GM12878 (cell line): ENCODE measurements around the gene METRN. TPM values are rescaled to one million over a fixed set of nuclear protein-coding genes. Genes with fewer than 3 reads are reported as not detected.

Source experiments
- ATAC-seq: fragments of 200-7000 bp; cut with Tn5 transposase; 3 replicates; pipeline ENCODE4 v1.9.1; 2020; ENCODE audit warnings: mild to moderate bottlenecking, moderate library complexity
- BruUV-seq: library from RNA; stranded (reverse); fragments of 400-500 nt; replicated peaks from 2 replicates; lab custom pipeline; 2021; lab: Mats Ljungman, UMichigan
- CTCF ChIA-PET: fragments of 300-600 bp; sonication (Branson Sonifier 250); formaldehyde crosslinking; extraction: SDS; loops from one replicate; lab custom pipeline; 2021; ENCODE audit warnings: inconsistent platforms; lab: Yijun Ruan, JAX
- POLR2A ChIA-PET: fragments of 350-600 bp; formaldehyde crosslinking; extraction: SDS; loops from one replicate; lab custom pipeline; 2021; ENCODE audit warnings: inconsistent platforms; lab: Charles Lee
- RAD21 ChIA-PET: fragments of 300-600 bp; sonication (Branson Sonifier 250); formaldehyde crosslinking; loops from one replicate; lab custom pipeline; 2023; ENCODE audit warnings: antibody characterized with exemption; ENCODE audit not compliant: unreplicated experiment; lab: Charles Lee
- SMC1A ChIA-PET: fragments of 300-600 bp; sonication (Branson Sonifier 250); formaldehyde crosslinking; loops from one replicate; lab custom pipeline; 2023; ENCODE audit not compliant: unreplicated experiment, uncharacterized antibody; lab: Charles Lee
- DNase-seq: peaks from one replicate; pipeline ENCODE4 v3.0.0-alpha.2; 2011; ENCODE audit warnings: low read depth, low spot score
- FAIRE-seq: peaks from 3 replicates; lab custom pipeline; 2011; peaks lifted over from hg19 to GRCh38; lab: Jason Lieb, UNC
- H2AFZ ChIP-seq: 2 replicates; pipeline ENCODE4 v1.6.0; 2011; ENCODE audit warnings: low read depth, low read length, control low read depth; ENCODE audit not compliant: control insufficient read depth
- H3K27ac ChIP-seq: 2 replicates; pipeline ENCODE4 v1.5.1; 2011; ENCODE audit warnings: control low read depth; ENCODE audit not compliant: control insufficient read depth, insufficient read depth
- H3K27me3 ChIP-seq, 2 experiments: replicated peaks in 1 of 2; 2 replicates each; pipeline versions ENCODE4 v1.6.0 to v1.6.1; 2011; ENCODE audit warnings: low read length in 1 of 2; ENCODE audit not compliant: control insufficient read depth in 2 of 2, insufficient read depth in 2 of 2
- H3K36me3 ChIP-seq, 2 experiments: 2 replicates each; pipeline ENCODE4 v1.5.1; 2011; ENCODE audit warnings: low read length in 1 of 2; ENCODE audit not compliant: control insufficient read depth in 2 of 2, insufficient read depth in 2 of 2
- H3K4me1 ChIP-seq: 2 replicates; pipeline ENCODE4 v1.6.1; 2011; ENCODE audit warnings: mild to moderate bottlenecking, low read length, moderate library complexity, mixed read lengths; ENCODE audit not compliant: control insufficient read depth, insufficient read depth
- H3K4me2 ChIP-seq: 2 replicates; pipeline ENCODE4 v1.6.0; 2011; ENCODE audit warnings: control low read depth; ENCODE audit not compliant: control insufficient read depth, insufficient read depth
- H3K4me3 ChIP-seq: fragments of 200-600 bp; sonication (generic); 2 replicates; pipeline ENCODE4 v1.5.1; 2016
- H3K79me2 ChIP-seq: 2 replicates; pipeline ENCODE4 v1.6.0; 2011; ENCODE audit warnings: low read length; ENCODE audit not compliant: control insufficient read depth, insufficient read depth
- H3K9ac ChIP-seq: 2 replicates; pipeline ENCODE4 v1.8.0; 2011; ENCODE audit warnings: low read length, control low read depth, mixed read lengths; ENCODE audit not compliant: control insufficient read depth, insufficient read depth
- H3K9me3 ChIP-seq: replicated peaks from 3 replicates; pipeline ENCODE4 v1.5.1; 2011; ENCODE audit warnings: mild to moderate bottlenecking, low read length; ENCODE audit not compliant: control insufficient read depth, insufficient read depth
- H4K20me1 ChIP-seq: 2 replicates; pipeline ENCODE4 v1.6.0; 2011; ENCODE audit not compliant: control insufficient read depth, insufficient read depth
- CBFB ChIP-seq: IDR thresholded peaks from 2 replicates; pipeline ENCODE4 v1.6.1; 2016; ENCODE audit warnings: antibody characterized with exemption, low read depth
- CHD2 ChIP-seq: IDR thresholded peaks from 2 replicates; pipeline ENCODE4 v1.6.1; 2011; ENCODE audit warnings: low read depth, low read length, improper control_type of control experiment, borderline replicate concordance
- CREM ChIP-seq: IDR thresholded peaks from 2 replicates; pipeline ENCODE4 v1.6.1; 2014; ENCODE audit warnings: antibody characterized with exemption, low read depth
- EZH2 ChIP-seq: IDR thresholded peaks from 2 replicates; pipeline ENCODE4 v1.6.1; 2012; ENCODE audit warnings: low read depth, mild to moderate bottlenecking, control low read depth, inconsistent platforms, low read length, borderline replicate concordance; ENCODE audit not compliant: control insufficient read depth
- HCFC1 ChIP-seq: fragments of 150-350 bp; IDR thresholded peaks from 2 replicates; pipeline ENCODE4 v1.6.1; 2014; ENCODE audit warnings: low read length
- HDGF ChIP-seq: fragments of 450-650 bp; IDR thresholded peaks from 2 replicates; pipeline ENCODE4 v1.6.1; 2016; ENCODE audit warnings: antibody characterized with exemption
- IRF5 ChIP-seq: fragments of 450-650 bp; IDR thresholded peaks from 2 replicates; pipeline ENCODE4 v1.6.1; 2017; ENCODE audit warnings: borderline replicate concordance
- JUNB ChIP-seq: IDR thresholded peaks from 2 replicates; pipeline ENCODE4 v1.6.1; 2016; ENCODE audit warnings: antibody characterized with exemption, mild to moderate bottlenecking
- LARP7 ChIP-seq: fragments of 450-650 bp; IDR thresholded peaks from 2 replicates; pipeline ENCODE4 v1.6.1; 2017; ENCODE audit warnings: mild to moderate bottlenecking
- NFYA ChIP-seq: IDR thresholded peaks from 2 replicates; pipeline ENCODE4 v1.6.1; 2011; ENCODE audit warnings: low read depth, mild to moderate bottlenecking, low read length, improper control_type of control experiment, borderline replicate concordance
- PRDM15 ChIP-seq: fragments of 450-650 bp; formaldehyde crosslinking; IDR thresholded peaks from 2 replicates; pipeline ENCODE4 v1.4.0; 2020; ENCODE audit warnings: mild to moderate bottlenecking, moderate library complexity
- SMAD1 ChIP-seq: fragments of 450-650 bp; IDR thresholded peaks from 2 replicates; pipeline ENCODE4 v1.6.1; 2018; ENCODE audit warnings: mild to moderate bottlenecking, low read depth; ENCODE audit not compliant: partially characterized antibody
- SMC3 ChIP-seq: IDR thresholded peaks from 2 replicates; pipeline ENCODE4 v1.6.1; 2011; ENCODE audit warnings: low read length, improper control_type of control experiment, borderline replicate concordance
- TCF12 ChIP-seq: IDR thresholded peaks from 2 replicates; pipeline ENCODE4 v1.6.1; 2011; ENCODE audit warnings: low read depth, mild to moderate bottlenecking, low read length
- ZBTB33 ChIP-seq: fragments of 450-650 bp; IDR thresholded peaks from 2 replicates; pipeline ENCODE4 v1.6.1; 2017; ENCODE audit warnings: mild to moderate bottlenecking
- ZZZ3 ChIP-seq: IDR thresholded peaks from 2 replicates; pipeline ENCODE4 v1.6.1; 2011; ENCODE audit warnings: low read depth; ENCODE audit not compliant: control insufficient read depth, insufficient read length
- WGBS: methylation state at CpG from one replicate; pipeline ENCODE4 v1.1.6; 2016; ENCODE audit warnings: low lambda C conversion rate; ENCODE audit not compliant: insufficient replicate concordance, insufficient coverage; ENCODE audit errors: missing lambda C conversion rate; 5-methylcytosine and 5-hydroxymethylcytosine counted together
- in situ Hi-C: fragments of 300-500 bp; cut with MboI; formaldehyde crosslinking; loops from 9 replicates; pipeline ENCODE4 v1.14.3; 2018; ENCODE audit warnings: mixed read lengths
- intact Hi-C: fragments of 100-400 bp; cut with micrococcal nuclease; formaldehyde crosslinking; loops from one replicate; pipeline ENCODE4 v1.14.2; 2022; ENCODE audit not compliant: unreplicated experiment
- polyA plus RNA-seq, 11 experiments: library from polyadenylated mRNA; depleted of rRNA in 4 of 11; unstranded in 6 of 11; stranded (reverse) in 5 of 11; fragments of >200 nt; fragmentation: Nextera tagmentation in 4 of 11; fragmentation: Illumina TruSeq in 1 of 11; extraction: Ambion mirVana in 4 of 11; extraction: Trizol in 1 of 11; gene quantifications; 1 replicate in 1 of 11; 2 replicates in 10 of 11; pipeline versions ENCODE4 v1.2.1 to v1.2.3, GENCODE V29; 2011 to 2016; ENCODE audit warnings: inconsistent platforms in 2 of 11, missing spikeins in 2 of 11, low read depth in 1 of 11
- total RNA-seq, 4 experiments: library from RNA; depleted of rRNA in 3 of 4; stranded (reverse); fragments of >200 nt in 3 of 4; fragmentation: Illumina TruSeq in 1 of 4; extraction: Trizol in 1 of 4; gene quantifications; 2 replicates each; pipeline versions ENCODE4 v1.2.1 to v1.2.3, GENCODE V29; 2013 to 2021

Gene METRN
- total and polyA plus RNA-seq, 10 of the 15 experiments (the other 5 are each of a cell fraction or from before 2014, with no cell fraction given), result 0.11 to 12.8 (median 1.1) TPM; not detected in 1

- DNase-seq (no peak), ATAC-seq (no peak), FAIRE-seq (no peak)
- Histone ChIP-seq H4K20me1 (no peaks in the 10 kb centered on the region), H3K9me3 (no peaks in the 10 kb centered on the region; the same call in 2 of the 3 replicates), H3K79me2 (no peaks in the 10 kb centered on the region), H3K27me3 (no peaks in the 10 kb centered on the region; a peak in 2 of 4 replicates), H3K36me3 (no peaks in the 10 kb centered on the region), H3K4me1 (no peaks in the 10 kb centered on the region), H3K27ac (no peak overlapping the region), H3K4me2 (no peak overlapping the region), H2AFZ (no peak overlapping the region), H3K4me3 (no peak overlapping the region), H3K9ac (no peak overlapping the region)
- ChIA-PET POLR2A (interaction anchor here (0.5 kb wide), 1 partner anchor 9 kb away, joined by 3 read pairs; no protein-coding TSS in a partner anchor), RAD21 (no interaction called here), CTCF (no interaction called here), SMC1A (no interaction called here)
- BruUV-seq, result no TSS peak
- intact Hi-C loops, result no loop called here
- in situ Hi-C loops, result no loop called here
- WGBS, result 35% methylated on average over 10 of the region's 10 CpGs
- TF ChIP-seq HCFC1, result no peak
- TF ChIP-seq EZH2, result no peak
- no peak for TF ChIP-seq CBFB
- no peak for TF ChIP-seq LARP7
- no peak for TF ChIP-seq SMAD1
- no peak for TF ChIP-seq ZZZ3
- TF ChIP-seq CREM, result no peak
- no peak for TF ChIP-seq IRF5
- no peak for TF ChIP-seq PRDM15 (CRISPR knock-in tag)
- TF ChIP-seq TCF12, result no peak
- no peak for TF ChIP-seq JUNB
- TF ChIP-seq NFYA, result no peak
- TF ChIP-seq CHD2, result no peak
- TF ChIP-seq SMC3, result no peak
- TF ChIP-seq ZBTB33, result no peak
- no peak for TF ChIP-seq HDGF
These were observed 37.0 kb downstream of the METRN start for GRCh38 chr16:752007-752312.
